HEK293T (cell line): ENCODE results near the gene TNIP1.

Experiments used
- CTCF ChIA-PET: fragments of 350-600 bp; formaldehyde crosslinking; extraction: SDS; loops from one replicate; lab custom pipeline; 2021; ENCODE audit warnings: antibody characterized with exemption, inconsistent platforms; lab: Yijun Ruan, JAX
- POLR2A ChIA-PET: fragments of 350-600 bp; formaldehyde crosslinking; extraction: SDS; loops from one replicate; lab custom pipeline; 2020; ENCODE audit warnings: antibody characterized with exemption, inconsistent platforms; lab: Yijun Ruan, JAX
- DNase-seq: peaks from one replicate; pipeline ENCODE4 v3.0.0; 2012; ENCODE audit warnings: mixed read lengths; ENCODE audit errors: extremely low spot score
- ARNT ChIP-seq: fragments of 450-650 bp; IDR thresholded peaks from 2 replicates; pipeline ENCODE4 v1.6.1; 2017; ENCODE audit warnings: mild to moderate bottlenecking
- BHLHE40 ChIP-seq: fragments of 450-650 bp; IDR thresholded peaks from 2 replicates; pipeline ENCODE4 v1.6.1; 2016; ENCODE audit warnings: mild to moderate bottlenecking, moderate library complexity, borderline replicate concordance
- CTBP1 ChIP-seq: fragments of 450-650 bp; IDR thresholded peaks from 2 replicates; pipeline ENCODE4 v1.6.1; 2016; ENCODE audit warnings: borderline replicate concordance
- ELF4 ChIP-seq: fragments of 450-650 bp; IDR thresholded peaks from 2 replicates; pipeline ENCODE4 v1.6.1; 2017; ENCODE audit warnings: antibody characterized with exemption
- FOXA1 ChIP-seq: fragments of 450-650 bp; IDR thresholded peaks from 2 replicates; pipeline ENCODE4 v1.6.1; 2016; ENCODE audit warnings: mild to moderate bottlenecking
- FOXK2 ChIP-seq: fragments of 450-650 bp; IDR thresholded peaks from 2 replicates; pipeline ENCODE4 v1.6.1; 2016; ENCODE audit warnings: mild to moderate bottlenecking
- FOXM1 ChIP-seq: fragments of 450-650 bp; IDR thresholded peaks from 2 replicates; pipeline ENCODE4 v1.6.1; 2017; ENCODE audit warnings: mild to moderate bottlenecking, borderline replicate concordance
- HDGF ChIP-seq: fragments of 450-650 bp; IDR thresholded peaks from 2 replicates; pipeline ENCODE4 v1.6.1; 2017; ENCODE audit warnings: antibody characterized with exemption, borderline replicate concordance
- L3MBTL2 ChIP-seq: fragments of 450-650 bp; conservative IDR thresholded peaks from 2 replicates; pipeline ENCODE4 v1.6.1; 2016; ENCODE audit warnings: mild to moderate bottlenecking
- LEF1 ChIP-seq: fragments of 450-650 bp; IDR thresholded peaks from 2 replicates; pipeline ENCODE4 v1.6.1; 2017; ENCODE audit warnings: mild to moderate bottlenecking, borderline replicate concordance
- NFRKB ChIP-seq: fragments of 450-650 bp; IDR thresholded peaks from 2 replicates; pipeline ENCODE4 v1.6.1; 2016; ENCODE audit warnings: mild to moderate bottlenecking, moderate library complexity
- SP1 ChIP-seq: fragments of 450-650 bp; IDR thresholded peaks from 2 replicates; pipeline ENCODE4 v1.6.1; 2017
- SUZ12 ChIP-seq: fragments of 450-650 bp; IDR thresholded peaks from 2 replicates; pipeline ENCODE4 v1.6.1; 2016; ENCODE audit warnings: mild to moderate bottlenecking
- TARDBP ChIP-seq: fragments of 450-650 bp; IDR thresholded peaks from 2 replicates; pipeline ENCODE4 v1.6.1; 2016
- ZNF384 ChIP-seq: fragments of 450-650 bp; IDR thresholded peaks from 2 replicates; pipeline ENCODE4 v1.6.1; 2016
- TF ChIP-seq, protein P1 (sequence below): fragments of 450-650 bp; IDR thresholded peaks from 2 replicates; pipeline ENCODE4 v1.6.1; 2016

TNIP1 gene

DNA sequence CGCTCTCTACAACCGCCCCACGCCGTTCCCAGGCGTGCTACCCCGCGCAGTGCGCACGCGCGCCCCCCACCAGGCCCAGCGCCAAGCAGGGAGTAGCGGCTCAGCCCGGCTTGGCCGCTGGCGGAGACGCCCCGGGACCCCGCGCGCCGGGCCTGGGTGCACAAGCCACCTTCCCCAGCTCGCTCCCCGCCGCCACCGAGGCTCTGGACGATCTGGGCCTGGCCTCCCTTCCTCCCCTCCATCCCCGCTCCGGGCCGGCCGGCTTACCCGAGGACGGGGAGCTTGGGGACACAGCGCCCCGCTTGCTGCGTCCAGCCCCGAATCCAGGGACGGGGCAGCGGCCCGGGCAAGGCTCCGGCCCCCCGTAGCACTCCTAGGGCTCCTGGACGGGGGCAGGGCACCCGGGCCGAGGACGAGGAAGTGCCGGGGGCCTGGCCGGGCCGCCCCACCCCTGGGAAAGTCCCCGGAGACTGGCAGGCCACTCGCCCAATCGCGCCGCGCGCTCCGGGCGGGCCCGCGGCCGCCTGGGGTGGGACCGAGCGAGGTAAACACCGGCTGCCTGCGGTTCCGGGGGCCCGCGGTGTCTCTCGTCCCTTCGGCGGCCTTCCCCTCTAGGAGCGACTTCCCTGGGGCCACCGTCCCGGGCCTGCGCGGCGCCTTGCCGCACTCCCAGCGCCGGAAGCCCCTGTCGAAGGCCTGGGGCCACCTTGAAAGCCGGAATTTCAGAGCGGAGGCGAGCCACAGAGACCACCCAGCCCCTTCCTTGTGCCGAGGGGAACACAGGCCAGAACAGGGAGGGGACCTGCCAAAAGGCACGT is at the start of gene TNIP1:
TSS of gene TNIP1 (minus strand) at position 422 of the 818 bp plus-strand sequence. CDS start 15,939 bp downstream, outside the sequence.
- POLR2A ChIA-PET, result interaction anchor here (0.6 to 2.3 kb wide), 12 partner anchors 9 to 172 kb away, joined by 3 to 20 read pairs (median 3); partner anchors contain the start of gene GM2A
- peak; percentile 94 for DNase-seq
- TF ChIP-seq FOXA1 (no peak), ELF4 (0 out of 2 replicates have a peak, but pooled peaks have one; percentile 16), FOXM1 (peak; percentile 92), NFRKB (no peak)
- TF ChIP-seq, protein P1, sequence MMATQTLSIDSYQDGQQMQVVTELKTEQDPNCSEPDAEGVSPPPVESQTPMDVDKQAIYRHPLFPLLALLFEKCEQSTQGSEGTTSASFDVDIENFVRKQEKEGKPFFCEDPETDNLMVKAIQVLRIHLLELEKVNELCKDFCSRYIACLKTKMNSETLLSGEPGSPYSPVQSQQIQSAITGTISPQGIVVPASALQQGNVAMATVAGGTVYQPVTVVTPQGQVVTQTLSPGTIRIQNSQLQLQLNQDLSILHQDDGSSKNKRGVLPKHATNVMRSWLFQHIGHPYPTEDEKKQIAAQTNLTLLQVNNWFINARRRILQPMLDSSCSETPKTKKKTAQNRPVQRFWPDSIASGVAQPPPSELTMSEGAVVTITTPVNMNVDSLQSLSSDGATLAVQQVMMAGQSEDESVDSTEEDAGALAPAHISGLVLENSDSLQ, result peak; percentile 99
- CTCF ChIA-PET, result interaction anchor here (0.9 to 3.8 kb wide), 4 partner anchors 18 to 158 kb away, joined by 3 to 18 read pairs (median 7); no protein-coding TSS in a partner anchor

- ChIA-PET POLR2A (no interaction called here), CTCF (interaction anchor here (0.9 to 1.6 kb wide), 2 partner anchors 34 to 186 kb away, joined by 3 to 13 read pairs; no protein-coding TSS in a partner anchor)
These were observed 49.5 kb upstream of the TNIP1 start for GRCh38 chr5:151130235-151130921.

GRCh38 chr5:151128817-151129216 is 48.0 kb upstream of the TNIP1 start:
- ChIA-PET POLR2A (no interaction called here), CTCF (interaction anchor here (0.6 to 1.6 kb wide), 3 partner anchors 17 to 107 kb away, joined by 3 to 13 read pairs (median 3); no protein-coding TSS in a partner anchor)
- TF ChIP-seq FOXA1 (no peak), BHLHE40 (no peak), TARDBP (no peak), FOXK2 (no peak), CTBP1 (no peak), NFRKB (no peak), ELF4 (no peak), L3MBTL2 (no peak), SP1 (no peak), FOXM1 (no peak), LEF1 (no peak), SUZ12 (no peak), HDGF (no peak), ZNF384 (no peak), ARNT (no peak)
- TF ChIP-seq, protein P1, result no peak
- no peak for DNase-seq

More at GRCh38 chr5:151130235-151130921, 49.5 kb upstream of the TNIP1 start:
- TF ChIP-seq BHLHE40 (no peak), SP1 (no peak), CTBP1 (no peak), ZNF384 (no peak), HDGF (no peak), TARDBP (no peak), ELF4 (no peak), FOXK2 (no peak)
- TF ChIP-seq, protein P1, result no peak
- no peak for DNase-seq

DNA sequence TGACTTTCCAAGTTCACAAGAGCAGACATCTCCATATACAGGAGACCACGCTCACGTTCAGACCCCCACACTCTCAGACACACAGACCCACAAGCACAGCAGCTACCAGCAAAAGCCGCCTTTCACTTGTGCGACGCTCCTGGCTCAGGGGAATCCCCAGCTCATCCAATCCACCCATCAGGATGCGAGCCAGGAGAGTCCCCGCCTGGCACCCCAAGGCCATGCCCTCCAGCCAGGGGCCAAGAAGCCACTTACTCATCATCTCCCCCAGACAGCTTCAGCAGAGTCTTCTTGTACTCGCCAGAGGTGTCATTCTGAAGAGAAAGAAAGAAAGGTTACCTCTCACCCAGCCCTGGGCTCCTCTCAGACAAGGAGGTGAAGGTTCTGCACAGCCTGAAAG is 47.1 kb upstream of the TNIP1 start:
- TF ChIP-seq CTBP1, result no peak
- TF ChIP-seq ZNF384, result no peak
- no peak for TF ChIP-seq FOXM1
- TF ChIP-seq TARDBP, result no peak
- no peak for TF ChIP-seq FOXK2
- TF ChIP-seq, protein P1, result no peak
- TF ChIP-seq L3MBTL2, result no peak
- TF ChIP-seq HDGF, result no peak
- TF ChIP-seq SP1, result no peak
- ChIA-PET POLR2A (no interaction called here), CTCF (interaction anchor here (2.8 kb wide), 1 partner anchor 36 kb away, joined by 91 read pairs; no protein-coding TSS in a partner anchor)
- no peak for DNase-seq

DNA sequence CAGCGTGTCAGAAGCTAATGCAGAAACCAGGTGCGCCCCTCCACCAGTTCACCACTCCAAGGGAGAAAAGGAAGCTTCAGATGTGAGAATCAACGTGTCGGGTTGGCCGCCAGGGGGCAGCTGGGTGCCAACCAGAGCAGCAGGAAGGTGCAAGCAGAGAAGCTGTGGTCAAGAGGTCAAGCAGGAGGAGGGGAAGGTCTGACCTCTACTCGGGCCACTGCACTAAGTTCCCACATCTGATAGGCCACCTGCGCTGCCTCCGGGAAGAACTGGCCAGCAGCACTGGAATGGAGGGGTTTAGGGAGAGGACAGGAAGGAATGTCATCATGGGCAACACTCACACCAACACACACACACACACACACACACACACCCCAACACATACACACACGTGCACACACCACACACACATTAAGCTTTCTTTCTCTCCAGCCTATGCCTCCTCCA is 45.4 kb upstream of the TNIP1 start:
- CTCF ChIA-PET, result interaction anchor here (1.0 to 2.8 kb wide), 21 partner anchors 9 to 190 kb away, joined by 3 to 91 read pairs (median 6); partner anchors contain the start of gene ANXA6
- POLR2A ChIA-PET, result interaction anchor here (1.0 to 1.4 kb wide), 3 partner anchors 31 to 113 kb away, joined by 3 to 8 read pairs (median 4); partner anchors contain the start of gene ANXA6
- no peak for TF ChIP-seq BHLHE40
- no peak for TF ChIP-seq ZNF384
- no peak for TF ChIP-seq SP1
- TF ChIP-seq FOXK2, result no peak
- no peak for TF ChIP-seq HDGF
- TF ChIP-seq FOXM1, result no peak
- no peak for TF ChIP-seq SUZ12
- no peak for TF ChIP-seq ELF4
- TF ChIP-seq, protein P1, result no peak
- no peak for TF ChIP-seq L3MBTL2
- no peak for TF ChIP-seq LEF1
- TF ChIP-seq NFRKB, result no peak
- TF ChIP-seq ARNT, result no peak
- no peak for TF ChIP-seq TARDBP
- no peak for TF ChIP-seq FOXA1
- no peak for TF ChIP-seq CTBP1
- peak; percentile 69 for DNase-seq
